Subcutaneous adipose tissue (tissue), 4 donors: ENCODE results near the gene APAF1. TPM values are rescaled to one million over a fixed set of nuclear protein-coding genes. Genes with fewer than 3 reads are reported as not detected.

ENCODE experiments used
- small RNA-seq: library from RNA; depleted of rRNA; stranded (forward); fragments of <200 nt; gene quantifications from one replicate; pipeline ENCODE3, GENCODE V24; 2016
- total RNA-seq, 4 donors: library from RNA; depleted of rRNA; stranded (reverse); fragments of >200 nt; gene quantifications; one replicate each; pipeline ENCODE4 v1.1.0, GENCODE V29; 2016
- TF ChIP-seq, protein P1 (sequence below): fragments of 450-650 bp; IDR thresholded peaks from one replicate; pipeline ENCODE4 v1.5.1; 2016; ENCODE audit warnings: low read depth, mild to moderate bottlenecking, control low read depth, antibody characterized with exemption, moderate library complexity

Gene APAF1
- total RNA-seq, 4 donors from 2014 or later: 11.1 to 21.9 (median 13.2) TPM

- TF ChIP-seq, protein P1, sequence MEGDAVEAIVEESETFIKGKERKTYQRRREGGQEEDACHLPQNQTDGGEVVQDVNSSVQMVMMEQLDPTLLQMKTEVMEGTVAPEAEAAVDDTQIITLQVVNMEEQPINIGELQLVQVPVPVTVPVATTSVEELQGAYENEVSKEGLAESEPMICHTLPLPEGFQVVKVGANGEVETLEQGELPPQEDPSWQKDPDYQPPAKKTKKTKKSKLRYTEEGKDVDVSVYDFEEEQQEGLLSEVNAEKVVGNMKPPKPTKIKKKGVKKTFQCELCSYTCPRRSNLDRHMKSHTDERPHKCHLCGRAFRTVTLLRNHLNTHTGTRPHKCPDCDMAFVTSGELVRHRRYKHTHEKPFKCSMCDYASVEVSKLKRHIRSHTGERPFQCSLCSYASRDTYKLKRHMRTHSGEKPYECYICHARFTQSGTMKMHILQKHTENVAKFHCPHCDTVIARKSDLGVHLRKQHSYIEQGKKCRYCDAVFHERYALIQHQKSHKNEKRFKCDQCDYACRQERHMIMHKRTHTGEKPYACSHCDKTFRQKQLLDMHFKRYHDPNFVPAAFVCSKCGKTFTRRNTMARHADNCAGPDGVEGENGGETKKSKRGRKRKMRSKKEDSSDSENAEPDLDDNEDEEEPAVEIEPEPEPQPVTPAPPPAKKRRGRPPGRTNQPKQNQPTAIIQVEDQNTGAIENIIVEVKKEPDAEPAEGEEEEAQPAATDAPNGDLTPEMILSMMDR: no peak
Observed at GRCh38 chr12:98771811-98772752, 127.0 kb downstream of the APAF1 start.

- TF ChIP-seq, protein P1: no peak
Observed at GRCh38 chr12:98772818-98773217, 127.7 kb downstream of the APAF1 start.

GRCh38 chr12:98780261-98780660 lies 135.2 kb downstream of the APAF1 start:
- TF ChIP-seq, protein P1: no peak

DNA sequence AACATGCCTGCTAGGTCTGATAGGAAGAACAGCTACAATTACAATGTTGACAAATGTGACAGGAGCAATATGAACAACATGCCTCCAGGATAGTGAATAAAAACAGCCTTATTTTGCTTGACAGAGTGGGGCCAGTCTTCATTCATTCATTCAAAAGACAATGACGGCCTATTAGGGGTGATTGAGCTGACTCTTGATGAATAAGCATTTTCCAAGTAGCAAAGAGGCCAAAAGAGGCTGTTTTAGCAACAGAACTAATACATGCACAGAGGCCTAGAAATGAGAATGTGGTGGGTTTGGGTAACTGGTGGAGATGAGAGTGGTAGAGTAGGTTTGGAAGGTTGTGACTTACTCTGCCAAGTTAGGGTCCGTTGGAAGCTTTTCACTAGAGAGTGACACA lies 138.3 kb downstream of the APAF1 start:
- TF ChIP-seq, protein P1: no peak

Small RNA genes lying within 50 kb of the gene (small RNA-seq; reads per million reads assigned to genes)
- gene SNORA53: 113 reads per million, percentile 98 among the genes with 10 or more reads in this experiment

Other genes starting within 250 kb of the APAF1 start
- 10 to 100 TPM; 27.6 to 47.1 (median 37.7) TPM for gene TMPO, start 129.7 kb upstream of the APAF1 start, total RNA-seq
- gene SLC25A3, start 51.6 kb upstream of the APAF1 start, total RNA-seq: 100 to 1,000 TPM; 322 to 423 (median 392) TPM
- gene IKBIP, start 502 bp upstream of the APAF1 start, total RNA-seq: 10 to 100 TPM; 13.2 to 28.4 (median 24.7) TPM